Measurements from ENCODE around the gene ATG9B.

Gene ATG9B

DNA sequence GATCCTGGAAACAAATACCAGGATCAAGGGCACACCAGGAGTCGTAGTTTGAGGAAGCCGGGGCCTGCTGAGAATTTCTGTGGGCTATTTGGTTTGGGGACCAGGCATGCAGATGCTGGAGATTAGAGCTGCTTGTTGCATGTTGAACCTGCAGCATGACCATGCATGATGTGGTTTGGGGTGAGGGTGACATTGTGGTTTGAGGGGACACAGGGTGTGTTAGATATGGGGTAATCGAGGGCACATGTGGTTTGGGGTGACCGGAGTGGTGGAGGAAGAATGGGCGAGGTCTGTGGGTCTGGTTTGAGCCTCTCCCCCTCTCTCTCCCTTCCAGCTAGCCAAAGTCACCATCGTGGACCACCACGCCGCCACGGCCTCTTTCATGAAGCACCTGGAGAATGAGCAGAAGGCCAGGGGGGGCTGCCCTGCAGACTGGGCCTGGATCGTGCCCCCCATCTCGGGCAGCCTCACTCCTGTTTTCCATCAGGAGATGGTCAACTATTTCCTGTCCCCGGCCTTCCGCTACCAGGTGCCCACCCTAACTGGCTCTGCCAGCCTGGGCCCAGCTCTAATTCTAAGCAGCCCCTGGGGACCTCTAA, 23.3 kb downstream of the ATG9B start:
- DNase-seq (ENCODE audit: low read depth): no peak

DNA sequence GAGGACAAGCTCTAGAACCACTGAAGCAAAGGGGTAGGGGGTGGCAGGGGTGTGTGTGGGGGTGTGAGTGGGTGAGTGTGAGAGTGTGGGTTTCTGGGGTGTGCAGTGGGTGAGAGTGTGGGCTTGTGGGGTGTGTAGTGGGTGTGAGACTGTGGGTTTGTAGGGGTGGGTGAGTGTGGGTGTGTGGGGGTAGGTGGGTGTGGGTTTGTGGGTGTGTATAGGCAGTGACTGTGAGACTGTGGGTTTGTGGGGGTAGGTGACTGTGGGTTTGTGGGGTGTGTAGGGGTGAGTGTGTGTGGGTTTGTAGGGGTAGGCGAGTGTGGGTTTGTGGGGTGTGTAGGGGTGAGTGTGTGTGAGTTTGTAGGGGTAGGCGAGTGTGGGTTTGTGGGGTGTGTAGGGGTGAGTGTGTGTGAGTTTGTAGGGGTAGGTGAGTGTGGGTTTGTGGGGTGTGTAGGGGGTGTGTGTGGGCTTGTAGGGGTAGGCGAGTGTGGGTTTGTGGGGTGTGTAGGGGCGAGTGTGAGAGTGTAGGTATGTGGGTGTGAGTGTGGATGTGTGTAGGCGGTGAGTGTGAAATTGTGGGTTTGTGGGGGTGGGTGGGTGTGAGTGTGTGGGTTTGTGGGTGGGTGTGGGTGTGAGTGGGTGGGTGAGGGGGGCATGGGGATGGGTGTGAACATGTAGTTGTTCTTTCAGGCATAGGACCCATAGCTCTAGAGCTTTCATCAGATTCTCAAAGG, 24.6 kb downstream of the ATG9B start:
- no peak for DNase-seq (ENCODE audit: low read depth)

- DNase-seq (ENCODE audit: low read depth): no peak
Observed at GRCh38 chr7:150999001-150999400, 25.3 kb downstream of the ATG9B start.

DNA sequence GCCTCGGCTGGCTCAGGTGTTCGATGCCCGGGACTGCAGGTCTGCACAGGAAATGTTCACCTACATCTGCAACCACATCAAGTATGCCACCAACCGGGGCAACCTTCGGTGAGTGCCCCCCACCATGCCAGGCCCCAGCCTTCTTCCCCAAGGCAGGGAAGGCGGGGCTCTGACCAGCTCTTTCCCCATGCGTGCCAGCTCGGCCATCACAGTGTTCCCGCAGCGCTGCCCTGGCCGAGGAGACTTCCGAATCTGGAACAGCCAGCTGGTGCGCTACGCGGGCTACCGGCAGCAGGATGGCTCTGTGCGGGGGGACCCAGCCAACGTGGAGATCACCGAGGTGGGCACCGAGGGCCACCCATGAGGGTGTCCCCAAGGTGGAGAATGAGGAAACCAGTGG, 26.0 kb downstream of the ATG9B start:
- no peak for DNase-seq (ENCODE audit: low read depth)

DNA sequence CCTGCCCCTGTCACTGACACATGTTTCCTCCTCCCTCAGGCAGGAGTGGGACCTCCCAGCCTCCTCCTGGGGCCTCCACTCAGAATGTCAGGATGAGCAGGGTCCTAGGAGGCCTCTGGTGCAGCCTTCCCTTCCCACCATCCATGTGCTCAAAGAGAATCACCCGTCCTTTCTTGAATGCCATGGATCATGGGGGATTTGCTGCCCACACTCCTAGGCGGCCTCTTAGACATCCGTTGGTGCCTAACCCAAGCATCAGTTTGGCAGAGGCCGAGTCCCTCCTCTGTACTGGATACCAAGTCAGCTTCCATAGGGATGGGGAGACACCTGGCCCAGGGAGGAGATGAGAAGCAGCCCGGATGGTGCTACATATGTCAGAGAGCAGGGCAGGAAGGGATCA, 26.5 kb downstream of the ATG9B start:
- no peak for DNase-seq (ENCODE audit: low read depth)

DNA sequence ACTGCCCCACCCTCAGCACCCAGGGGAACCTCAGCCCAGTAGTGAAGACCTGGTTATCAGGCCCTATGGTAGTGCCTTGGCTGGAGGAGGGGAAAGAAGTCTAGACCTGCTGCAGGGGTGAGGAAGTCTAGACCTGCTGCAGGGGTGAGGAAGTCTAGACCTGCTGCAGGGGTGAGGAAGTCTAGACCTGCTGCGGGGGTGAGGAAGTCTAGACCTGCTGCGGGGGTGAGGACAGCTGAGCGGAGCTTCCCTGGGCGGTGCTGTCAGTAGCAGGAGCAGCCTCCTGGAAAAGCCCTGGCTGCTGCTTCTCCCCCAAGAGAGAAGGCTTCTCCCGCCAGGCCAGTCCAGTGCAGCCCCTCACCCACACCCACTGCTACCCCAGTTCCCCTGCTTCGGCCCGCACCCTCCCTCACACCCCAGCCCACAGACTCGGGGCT, 27.2 kb downstream of the ATG9B start:
- DNase-seq (ENCODE audit: low read depth): no peak

DNA sequence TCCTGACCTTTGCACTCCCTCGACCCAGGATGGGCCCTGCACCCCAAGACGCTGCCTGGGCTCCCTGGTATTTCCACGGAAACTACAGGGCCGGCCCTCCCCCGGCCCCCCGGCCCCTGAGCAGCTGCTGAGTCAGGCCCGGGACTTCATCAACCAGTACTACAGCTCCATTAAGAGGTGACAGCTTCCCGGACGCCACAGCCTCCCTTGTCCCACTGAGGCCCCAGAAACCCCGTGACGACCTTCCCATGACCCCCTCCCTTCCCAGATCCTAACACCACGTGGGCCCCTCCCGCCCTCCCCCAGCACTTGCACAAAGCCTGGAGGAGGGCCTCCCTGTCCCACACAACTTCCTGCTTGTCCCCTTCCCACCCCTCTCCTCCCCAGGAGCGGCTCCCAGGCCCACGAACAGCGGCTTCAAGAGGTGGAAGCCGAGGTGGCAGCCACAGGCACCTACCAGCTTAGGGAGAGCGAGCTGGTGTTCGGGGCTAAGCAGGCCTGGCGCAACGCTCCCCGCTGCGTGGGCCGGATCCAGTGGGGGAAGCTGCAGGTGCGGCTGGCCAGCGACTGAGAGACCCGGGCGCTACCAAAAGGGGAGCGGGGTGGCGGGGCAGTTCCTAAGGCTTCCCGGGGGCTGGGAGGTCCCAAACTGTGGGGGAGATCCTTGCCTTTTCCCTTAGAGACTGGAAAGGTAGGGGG, 27.8 kb downstream of the ATG9B start:
- DNase-seq (ENCODE audit: low read depth): no peak

DNA sequence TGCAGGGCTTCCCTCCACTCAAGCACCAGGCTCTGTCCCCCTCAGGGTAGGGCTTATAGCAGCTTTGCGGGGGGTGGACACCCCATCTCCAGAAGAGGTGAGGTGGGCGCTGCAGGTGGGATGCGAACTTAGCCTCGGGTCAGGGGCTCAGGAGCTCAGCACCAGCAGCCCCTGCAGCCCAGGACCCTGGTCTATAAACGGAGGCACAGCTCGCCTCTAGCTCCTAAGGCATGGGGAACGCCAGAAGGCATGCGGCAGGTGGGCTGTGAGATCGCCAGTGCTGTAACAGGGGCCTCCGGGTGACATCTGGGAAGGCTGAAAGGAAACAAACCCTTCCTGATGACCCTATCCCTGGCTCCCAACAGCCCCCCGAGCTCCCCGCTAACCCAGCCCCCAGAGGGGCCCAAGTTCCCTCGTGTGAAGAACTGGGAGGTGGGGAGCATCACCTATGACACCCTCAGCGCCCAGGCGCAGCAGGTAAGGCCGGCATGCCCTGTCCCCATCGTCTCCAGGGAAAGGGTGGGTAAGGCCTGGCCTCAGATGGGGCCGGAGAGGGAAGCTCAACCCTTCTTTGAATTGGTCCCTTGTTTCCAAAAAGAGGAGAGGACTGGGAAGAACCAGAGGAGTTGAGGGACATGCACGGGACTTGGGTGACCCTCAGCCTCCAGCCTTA, 29.3 kb downstream of the ATG9B start:
- DNase-seq (ENCODE audit: low read depth): no peak

- no peak for DNase-seq (ENCODE audit: low read depth)
Observed at GRCh38 chr7:150994141-150994837, 30.0 kb downstream of the ATG9B start.

DNA sequence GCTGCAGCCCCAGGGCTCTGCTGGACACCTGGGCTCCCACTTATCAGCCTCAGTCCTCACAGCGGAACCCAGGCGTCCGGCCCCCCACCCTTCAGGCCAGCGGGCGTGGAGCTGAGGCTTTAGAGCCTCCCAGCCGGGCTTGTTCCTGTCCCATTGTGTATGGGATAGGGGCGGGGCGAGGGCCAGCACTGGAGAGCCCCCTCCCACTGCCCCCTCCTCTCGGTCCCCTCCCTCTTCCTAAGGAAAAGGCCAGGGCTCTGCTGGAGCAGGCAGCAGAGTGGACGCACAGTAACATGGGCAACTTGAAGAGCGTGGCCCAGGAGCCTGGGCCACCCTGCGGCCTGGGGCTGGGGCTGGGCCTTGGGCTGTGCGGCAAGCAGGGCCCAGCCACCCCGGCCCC, 30.8 kb downstream of the ATG9B start:
- DNase-seq (ENCODE audit: low read depth): no peak

GRCh38 chr7:150992833-150993302, 31.4 kb downstream of the ATG9B start:
- no peak for DNase-seq (ENCODE audit: low read depth)

- no peak for DNase-seq (ENCODE audit: low read depth)
Observed at GRCh38 chr7:150992051-150992640, 32.1 kb downstream of the ATG9B start.

DNA sequence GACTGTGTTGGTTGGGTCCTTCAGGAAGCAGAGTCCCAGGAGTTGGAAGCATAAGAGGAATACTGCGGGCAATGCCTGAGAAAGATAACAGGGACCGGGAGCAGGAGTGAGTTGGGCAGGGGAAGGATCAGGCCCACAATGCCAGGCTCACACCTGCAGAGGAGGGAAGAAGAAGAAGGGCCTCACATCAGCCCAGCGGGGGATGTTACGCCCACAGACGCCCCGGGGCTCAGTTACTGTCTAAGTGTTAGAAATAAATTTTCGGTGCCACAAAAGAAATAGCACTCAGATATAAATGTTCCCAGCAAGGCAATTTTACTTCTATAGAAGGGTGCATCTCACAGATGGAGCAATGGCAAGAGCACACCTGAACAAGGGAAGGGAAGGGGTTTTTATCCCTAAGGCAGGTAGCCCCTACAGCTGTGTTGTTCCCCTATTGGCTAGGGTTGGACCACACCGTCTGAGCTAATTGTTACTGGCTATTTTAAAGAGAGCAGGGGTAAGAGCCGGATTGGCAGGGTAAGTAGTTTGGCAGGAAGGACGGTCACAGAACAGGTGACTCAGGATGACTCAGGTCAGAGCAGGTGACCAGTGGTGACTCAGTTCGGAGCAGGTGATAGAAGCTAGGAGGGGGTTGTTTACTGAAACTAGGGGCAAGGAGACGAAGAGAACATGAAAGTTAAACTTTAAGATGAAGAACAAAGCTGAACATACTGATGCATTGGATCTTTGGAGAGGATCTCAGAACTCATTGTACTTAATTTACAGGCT, 33.7 kb downstream of the ATG9B start, which contains the start of gene NOS3:
Gene NOS3 (plus strand): TSS at position 602 of the 771 bp plus-strand sequence. CDS start 2,787 bp downstream, outside the sequence.
- DNase-seq (ENCODE audit: low read depth): no peak

- DNase-seq (ENCODE audit: low read depth): no peak
Observed at GRCh38 chr7:150989456-150989855, 34.8 kb downstream of the ATG9B start.

DNA sequence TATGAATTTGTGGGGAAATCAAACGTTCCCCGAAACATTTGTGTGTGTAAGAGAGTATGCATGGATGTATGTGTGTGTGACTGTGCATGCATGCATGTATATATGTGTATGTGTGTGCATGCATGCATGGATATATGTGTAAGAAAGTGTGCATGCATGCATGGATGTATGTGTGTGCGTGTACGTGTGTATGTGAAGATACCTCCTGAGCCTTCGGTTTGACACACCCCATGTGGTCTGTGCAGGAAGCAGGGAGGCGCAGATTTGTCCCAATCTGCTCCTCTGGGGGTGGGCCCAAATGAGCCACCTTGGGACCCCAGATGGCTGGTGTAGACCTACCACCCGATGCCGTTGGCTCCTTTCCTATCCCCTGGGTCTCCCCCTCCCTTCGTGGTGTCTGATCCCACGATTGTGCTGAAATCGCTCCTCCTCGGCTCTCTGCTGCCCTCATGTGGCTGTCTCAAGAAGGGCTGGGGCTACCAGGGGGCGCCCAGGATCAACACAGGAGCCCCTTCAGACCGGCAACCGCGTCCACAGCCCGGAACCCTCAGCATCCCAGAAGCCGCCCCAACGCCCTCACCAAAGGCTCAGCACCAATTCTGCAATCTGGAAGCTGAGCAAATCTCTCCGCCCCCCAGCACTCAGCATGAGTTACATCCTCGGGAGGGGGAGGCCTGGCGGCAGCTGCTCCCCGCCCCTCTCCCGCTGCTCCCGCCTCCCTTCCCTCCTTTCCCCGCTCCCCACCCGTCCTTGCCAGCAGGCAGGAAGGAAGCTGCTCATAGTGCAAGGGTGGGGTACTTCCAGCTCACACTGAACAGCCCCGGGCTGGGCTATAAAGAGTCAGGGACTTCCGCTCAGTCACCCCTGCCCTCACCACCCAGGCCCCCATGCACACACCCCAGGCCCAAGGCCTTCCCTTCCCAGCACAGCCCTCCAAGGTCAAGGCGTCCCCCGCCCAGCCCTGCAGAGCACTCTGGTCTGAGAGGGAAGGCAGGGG, 35.8 kb downstream of the ATG9B start:
- peak; percentile 62 for DNase-seq (ENCODE audit: low read depth)

GRCh38 chr7:150986556-150986955, 37.7 kb downstream of the ATG9B start:
- no peak for DNase-seq (ENCODE audit: low read depth)

DNA sequence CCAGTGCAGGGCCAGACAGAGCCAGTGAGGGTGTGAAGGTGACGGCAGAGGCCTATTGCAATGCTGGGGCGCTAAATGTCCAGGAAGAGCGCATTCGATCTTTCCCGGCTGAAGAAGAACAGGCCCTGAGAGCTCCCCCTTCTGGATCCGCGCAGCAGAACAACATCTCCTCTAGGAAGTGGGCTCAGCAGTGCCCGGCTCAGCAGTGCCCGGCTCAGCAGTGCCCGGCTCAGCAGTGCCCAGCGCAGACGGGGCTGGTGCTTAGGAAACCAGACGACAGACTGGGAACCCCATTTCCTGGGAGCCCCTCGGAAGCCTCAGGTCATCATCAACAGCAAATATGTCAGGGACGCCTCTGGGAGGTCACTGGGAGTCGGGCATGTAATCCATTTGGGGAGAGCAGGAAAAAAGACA, 38.2 kb downstream of the ATG9B start:
- peak; percentile 49 for DNase-seq (ENCODE audit: low read depth)

GRCh38 chr7:150983893-150984368, 40.4 kb downstream of the ATG9B start:
- no peak for DNase-seq (ENCODE audit: low read depth)

DNA sequence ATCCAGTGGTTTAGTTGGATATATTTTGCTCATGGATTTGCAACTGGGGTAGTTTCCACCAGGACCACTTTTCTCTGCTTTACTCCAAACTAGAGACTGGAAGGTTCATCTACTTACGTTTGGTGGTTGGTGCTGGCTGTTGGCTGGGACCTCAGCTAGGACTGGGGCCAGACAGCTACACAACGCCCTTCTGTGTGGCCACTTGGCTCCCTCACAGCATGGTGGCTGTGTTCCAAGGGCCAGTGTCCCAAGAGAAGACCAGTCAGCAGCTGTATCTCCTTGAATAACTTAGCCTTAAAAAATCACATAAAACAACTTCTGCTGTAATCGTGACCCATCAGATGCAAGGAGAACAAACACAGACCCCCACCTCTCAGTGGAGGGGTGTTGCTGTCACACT, 41.9 kb downstream of the ATG9B start:
- DNase-seq (ENCODE audit: low read depth): no peak

Data from activated T-cell treated with anti-CD3 and anti-CD28 coated beads for 1 hour (primary cell).